Neural cell (in vitro differentiated cells): Measurements from ENCODE around the gene ZBTB46. TPM values are rescaled to one million over a fixed set of nuclear protein-coding genes. Genes with fewer than 3 reads are reported as not detected.

Experiments used
- H2AFZ ChIP-seq: fragments of 200-600, 300-800 bp; sonication (generic), shearing (Covaris generic); 2 replicates; pipeline ENCODE4 v1.6.0; 2014; ENCODE audit warnings: low read depth, mild to moderate bottlenecking, antibody characterized with exemption, low read length, moderate library complexity
- H3F3A ChIP-seq: fragments of 200-600 bp; shearing (Covaris generic); 2 replicates; pipeline ENCODE4 v1.6.1; 2016; ENCODE audit warnings: mild to moderate bottlenecking, moderate library complexity, mixed read lengths, antibody characterized with exemption, low read length; ENCODE audit not compliant: insufficient read depth, poor library complexity, severe bottlenecking
- H3K27ac ChIP-seq: fragments of 200-600, 300-800 bp; sonication (generic), shearing (Covaris generic); 2 replicates; pipeline ENCODE4 v1.5.1; 2014; ENCODE audit warnings: mild to moderate bottlenecking, low read length, moderate library complexity
- H3K27me3 ChIP-seq: fragments of 300-800, 200-600 bp; sonication (generic), shearing (Covaris generic); 2 replicates; pipeline ENCODE4 v1.6.0; 2014; ENCODE audit warnings: mild to moderate bottlenecking, low read depth, low read length, moderate library complexity; ENCODE audit not compliant: insufficient read depth
- H3K36me3 ChIP-seq: fragments of 300-800, 200-600 bp; sonication (generic), shearing (Covaris generic); 2 replicates; pipeline ENCODE4 v1.5.1; 2014; ENCODE audit warnings: mild to moderate bottlenecking, antibody characterized with exemption, low read length, moderate library complexity; ENCODE audit not compliant: insufficient read depth
- H3K4me2 ChIP-seq: fragments of 300-800, 200-600 bp; sonication (generic), shearing (Covaris generic); 2 replicates; pipeline ENCODE4 v1.6.0; 2014; ENCODE audit warnings: mild to moderate bottlenecking, low read length
- H3K4me3 ChIP-seq: fragments of 300-800, 200-600 bp; sonication (generic), shearing (Covaris generic); 2 replicates; pipeline ENCODE4 v1.5.1; 2014; ENCODE audit warnings: mild to moderate bottlenecking, low read length, moderate library complexity
- H3K79me2 ChIP-seq: fragments of 200-600 bp; shearing (Covaris generic); replicated peaks from 2 replicates; pipeline ENCODE4 v1.6.0; 2014; ENCODE audit warnings: mild to moderate bottlenecking, low read length, moderate library complexity; ENCODE audit not compliant: insufficient read depth
- H3K9ac ChIP-seq: fragments of 300-800, 200-600 bp; sonication (generic), shearing (Covaris generic); 2 replicates; pipeline ENCODE4 v1.6.1; 2016; ENCODE audit warnings: mild to moderate bottlenecking, low read length, mixed read lengths
- H3K9me2 ChIP-seq: fragments of 200-600 bp; shearing (Covaris generic); 2 replicates; pipeline ENCODE4 v1.6.1; 2016; ENCODE audit warnings: mild to moderate bottlenecking, low read length, mixed read lengths; ENCODE audit not compliant: insufficient read depth
- H3K9me3 ChIP-seq: fragments of 200-600, 300-800 bp; sonication (generic), shearing (Covaris generic); 2 replicates; pipeline ENCODE4 v1.6.1; 2016; ENCODE audit warnings: mild to moderate bottlenecking, mixed run types, low read length, moderate library complexity, mixed read lengths
- H4K20me1 ChIP-seq: fragments of 200-600 bp; shearing (Covaris generic); 2 replicates; pipeline ENCODE4 v1.6.1; 2016; ENCODE audit warnings: mild to moderate bottlenecking, mixed run types; ENCODE audit not compliant: insufficient read depth
- CTCF ChIP-seq: fragments of 450-650 bp; IDR thresholded peaks from 2 replicates; pipeline ENCODE4 v1.5.1; 2014; ENCODE audit warnings: antibody characterized with exemption, mild to moderate bottlenecking, moderate library complexity; ENCODE audit not compliant: poor library complexity, severe bottlenecking
- EP300 ChIP-seq: fragments of 450-650 bp; conservative IDR thresholded peaks from 2 replicates; pipeline ENCODE4 v1.6.1; 2014; ENCODE audit warnings: antibody characterized with exemption, mild to moderate bottlenecking, moderate library complexity; ENCODE audit not compliant: poor library complexity, severe bottlenecking
- EZH2 ChIP-seq: fragments of 200-600, 300-800 bp; shearing (Covaris generic), sonication (generic); IDR thresholded peaks from 2 replicates; pipeline ENCODE4 v1.6.1; 2014; ENCODE audit warnings: antibody characterized with exemption, low read length, borderline replicate concordance, mild to moderate bottlenecking; ENCODE audit not compliant: insufficient read depth, poor library complexity, severe bottlenecking
- MXI1 ChIP-seq: fragments of 450-650 bp; conservative IDR thresholded peaks from 2 replicates; pipeline ENCODE4 v1.6.1; 2014; ENCODE audit warnings: antibody characterized with exemption, mild to moderate bottlenecking; ENCODE audit not compliant: poor library complexity, severe bottlenecking
- POLR2AphosphoS5 ChIP-seq: IDR thresholded peaks from 2 replicates; pipeline ENCODE4 v1.6.1; 2012
- RAD21 ChIP-seq: fragments of 450-650 bp; conservative IDR thresholded peaks from 2 replicates; pipeline ENCODE4 v1.6.1; 2014; ENCODE audit warnings: antibody characterized with exemption, mild to moderate bottlenecking, moderate library complexity
- REST ChIP-seq: IDR thresholded peaks from 2 replicates; pipeline ENCODE4 v1.6.1; 2012; ENCODE audit warnings: borderline replicate concordance
- SMC3 ChIP-seq: fragments of 450-650 bp; conservative IDR thresholded peaks from 2 replicates; pipeline ENCODE4 v1.6.1; 2014; ENCODE audit warnings: antibody characterized with exemption, mild to moderate bottlenecking, moderate library complexity; ENCODE audit not compliant: poor library complexity
- TAF1 ChIP-seq: IDR thresholded peaks from 2 replicates; pipeline ENCODE4 v1.6.1; 2012; ENCODE audit warnings: low read depth
- polyA plus RNA-seq: library from polyadenylated mRNA; depleted of rRNA; stranded (reverse); fragments of >200 nt; gene quantifications from 2 replicates; pipeline ENCODE4 v1.2.3, GENCODE V29; 2014

The ZBTB46 gene
- polyA plus RNA-seq, 1 donor from 2014 or later, result 15.0 TPM

- peaks cover 8% of the 10 kb centered on the region for H3K79me2 ChIP-seq
- H4K20me1 ChIP-seq, result no peaks in the 10 kb centered on the region
- no peaks in the 10 kb centered on the region for H3K27me3 ChIP-seq
- H3K4me3 ChIP-seq, result no peak overlapping the region
- no peaks in the 10 kb centered on the region for H3K9me3 ChIP-seq
- TF ChIP-seq TAF1, result no peak
- TF ChIP-seq RAD21, result no peak
- TF ChIP-seq EZH2, result no peak
- TF ChIP-seq CTCF, result no peak
- no peak for TF ChIP-seq MXI1
- TF ChIP-seq REST, result no peak
- TF ChIP-seq POLR2AphosphoS5, result no peak
- no peak for TF ChIP-seq EP300
- TF ChIP-seq SMC3, result no peak
- no peak overlapping the region for H3K9ac ChIP-seq
- H2AFZ ChIP-seq, result no peak overlapping the region
- H3F3A ChIP-seq, result no peaks in the 10 kb centered on the region
- no peaks in the 10 kb centered on the region for H3K36me3 ChIP-seq
- H3K4me2 ChIP-seq, result no peak overlapping the region
- H3K27ac ChIP-seq, result no peak overlapping the region
- no peaks in the 10 kb centered on the region for H3K9me2 ChIP-seq
Measured at GRCh38 chr20:63771046-63771707, 59.9 kb downstream of the ZBTB46 start.

GRCh38 chr20:63769891-63770474 is 61.1 kb downstream of the ZBTB46 start:
- H3K27me3 ChIP-seq, result no peaks in the 10 kb centered on the region
- no peaks in the 10 kb centered on the region for H3K36me3 ChIP-seq
- H3K79me2 ChIP-seq, result peaks cover 3% of the 10 kb centered on the region
- no peak for TF ChIP-seq CTCF
- no peak for TF ChIP-seq POLR2AphosphoS5
- TF ChIP-seq SMC3, result no peak
- no peak for TF ChIP-seq TAF1
- no peak for TF ChIP-seq MXI1
- TF ChIP-seq REST, result no peak
- no peak for TF ChIP-seq EP300
- no peak overlapping the region for H3K4me2 ChIP-seq
- H3K9me2 ChIP-seq, result no peaks in the 10 kb centered on the region
- no peak overlapping the region for H3K27ac ChIP-seq
- H3F3A ChIP-seq, result no peaks in the 10 kb centered on the region
- H3K9ac ChIP-seq, result no peak overlapping the region
- H4K20me1 ChIP-seq, result no peaks in the 10 kb centered on the region
- no peaks in the 10 kb centered on the region for H3K9me3 ChIP-seq
- no peak overlapping the region for H3K4me3 ChIP-seq
- H2AFZ ChIP-seq, result no peak overlapping the region
